HG03097 (cell line): ENCODE results near the gene LRCH3.

Source experiments
- ATAC-seq: cut with Tn5 transposase; IDR thresholded peaks from one replicate; pipeline ENCODE4 v1.9.1; 2021; ENCODE audit not compliant: unreplicated experiment, low FRiP score

Gene LRCH3

DNA sequence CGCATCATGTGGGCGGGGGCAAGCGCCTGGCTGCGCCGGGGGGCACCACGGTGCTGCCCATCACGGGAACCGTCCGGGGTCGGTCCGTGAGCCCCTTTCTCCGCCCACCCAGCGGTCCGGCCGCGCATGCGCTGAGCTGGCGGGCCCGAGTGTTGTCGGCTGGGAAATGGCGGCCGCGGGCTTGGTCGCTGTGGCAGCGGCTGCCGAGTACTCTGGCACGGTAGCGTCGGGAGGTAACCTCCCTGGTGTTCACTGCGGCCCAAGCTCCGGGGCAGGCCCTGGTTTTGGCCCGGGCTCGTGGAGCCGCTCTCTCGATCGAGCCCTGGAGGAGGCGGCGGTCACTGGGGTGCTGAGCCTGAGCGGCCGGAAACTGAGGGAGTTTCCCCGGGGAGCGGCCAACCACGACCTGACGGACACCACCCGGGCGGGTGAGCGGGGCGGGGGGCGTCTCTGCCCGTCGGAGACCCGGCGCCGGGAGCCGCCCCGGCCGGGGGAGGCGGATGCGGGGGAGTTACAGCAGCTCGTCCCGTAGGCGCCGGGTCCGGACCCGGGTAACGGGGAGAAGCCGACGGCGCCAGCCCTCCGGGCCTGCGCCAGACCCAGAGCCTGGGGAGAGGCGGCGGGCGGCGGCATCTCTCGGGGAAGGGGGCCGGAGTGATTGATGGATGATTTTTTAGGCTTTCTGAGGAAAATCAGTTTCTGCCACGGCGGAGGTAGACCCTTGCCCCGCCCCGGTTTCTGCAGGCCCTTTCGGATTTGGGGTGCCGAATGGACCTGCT, at the start of gene LRCH3:
LRCH3 (plus strand) TSS at position 142 of the 779 bp plus-strand sequence; CDS start at position 167, 25 bp downstream.
- peak; percentile 83 for ATAC-seq

DNA sequence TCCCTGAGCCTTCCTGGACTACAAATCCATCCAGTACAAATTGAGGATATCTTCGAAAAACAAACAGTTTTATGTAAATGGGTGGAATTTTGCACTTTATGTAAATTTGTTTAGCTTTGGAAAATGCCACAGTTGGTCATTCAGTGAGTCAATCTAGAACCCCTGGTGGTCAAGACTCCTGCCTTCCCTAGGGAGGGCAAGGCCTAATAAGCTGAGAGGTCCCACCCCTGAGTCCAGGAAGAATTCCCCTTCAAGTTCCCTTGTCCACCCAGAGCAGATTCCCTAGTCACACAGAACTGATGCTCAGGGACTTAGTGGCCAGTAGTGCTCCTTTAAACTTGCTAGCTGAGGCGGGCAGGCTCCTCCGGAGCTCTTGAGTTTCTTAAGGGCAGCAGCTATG, 48.3 kb upstream of the LRCH3 start:
- no peak for ATAC-seq

DNA sequence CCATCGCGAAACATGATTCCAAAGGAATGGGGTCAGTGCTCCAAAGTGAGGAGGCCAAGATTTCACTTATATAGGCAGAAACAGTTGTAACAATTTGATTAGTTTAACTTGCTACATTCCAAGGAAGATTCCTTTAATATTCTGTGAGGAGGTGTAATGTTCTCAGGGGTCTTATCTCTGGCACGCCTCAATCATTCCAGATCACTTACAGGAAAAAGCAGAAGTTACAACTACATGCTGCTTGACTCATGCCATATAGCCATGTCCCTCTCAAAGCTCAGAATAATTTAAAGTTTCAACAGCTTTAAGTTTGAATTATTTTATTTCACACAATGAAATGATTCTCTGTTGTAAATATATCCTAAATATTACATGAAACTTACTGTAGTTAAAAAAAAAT, 44.8 kb upstream of the LRCH3 start:
- no peak for ATAC-seq

- no peak for ATAC-seq
These were observed 44.2 kb upstream of the LRCH3 start for GRCh38 chr3:197746801-197747237.

GRCh38 chr3:197748597-197749314, 42.3 kb upstream of the LRCH3 start:
- ATAC-seq = no peak

- peak; percentile 29 for ATAC-seq
These were observed 41.8 kb upstream of the LRCH3 start for GRCh38 chr3:197749315-197749600.

GRCh38 chr3:197749601-197750395, 41.3 kb upstream of the LRCH3 start, which contains the start of gene FYTTD1:
TSS of gene FYTTD1 (plus strand) at chr3:197749883. CDS start at chr3:197749972, 89 bp downstream.
- ATAC-seq = peak; percentile 75

DNA sequence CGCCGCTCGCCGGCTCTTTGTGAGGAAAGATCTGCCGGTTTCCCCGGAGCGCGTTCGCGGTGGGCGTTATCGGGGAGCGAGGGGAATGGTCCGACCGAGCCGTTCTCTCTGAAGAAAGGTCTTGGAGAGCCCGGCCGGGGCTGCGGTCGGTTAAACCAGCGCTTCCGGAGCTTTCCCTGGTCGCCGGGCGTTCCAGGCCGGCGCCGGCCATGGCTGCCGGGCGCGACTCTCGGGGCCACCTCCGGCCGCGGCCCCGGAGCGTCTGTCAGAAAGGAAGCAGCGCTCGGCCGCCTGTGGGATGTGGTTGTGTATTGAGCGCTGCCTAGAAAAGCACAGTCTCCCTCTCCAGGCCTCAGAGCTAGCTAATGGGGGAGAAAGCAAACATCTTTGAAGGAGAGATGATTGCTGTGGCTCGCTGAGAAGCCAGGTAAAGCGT, 40.6 kb upstream of the LRCH3 start:
- peak; percentile 40 for ATAC-seq

DNA sequence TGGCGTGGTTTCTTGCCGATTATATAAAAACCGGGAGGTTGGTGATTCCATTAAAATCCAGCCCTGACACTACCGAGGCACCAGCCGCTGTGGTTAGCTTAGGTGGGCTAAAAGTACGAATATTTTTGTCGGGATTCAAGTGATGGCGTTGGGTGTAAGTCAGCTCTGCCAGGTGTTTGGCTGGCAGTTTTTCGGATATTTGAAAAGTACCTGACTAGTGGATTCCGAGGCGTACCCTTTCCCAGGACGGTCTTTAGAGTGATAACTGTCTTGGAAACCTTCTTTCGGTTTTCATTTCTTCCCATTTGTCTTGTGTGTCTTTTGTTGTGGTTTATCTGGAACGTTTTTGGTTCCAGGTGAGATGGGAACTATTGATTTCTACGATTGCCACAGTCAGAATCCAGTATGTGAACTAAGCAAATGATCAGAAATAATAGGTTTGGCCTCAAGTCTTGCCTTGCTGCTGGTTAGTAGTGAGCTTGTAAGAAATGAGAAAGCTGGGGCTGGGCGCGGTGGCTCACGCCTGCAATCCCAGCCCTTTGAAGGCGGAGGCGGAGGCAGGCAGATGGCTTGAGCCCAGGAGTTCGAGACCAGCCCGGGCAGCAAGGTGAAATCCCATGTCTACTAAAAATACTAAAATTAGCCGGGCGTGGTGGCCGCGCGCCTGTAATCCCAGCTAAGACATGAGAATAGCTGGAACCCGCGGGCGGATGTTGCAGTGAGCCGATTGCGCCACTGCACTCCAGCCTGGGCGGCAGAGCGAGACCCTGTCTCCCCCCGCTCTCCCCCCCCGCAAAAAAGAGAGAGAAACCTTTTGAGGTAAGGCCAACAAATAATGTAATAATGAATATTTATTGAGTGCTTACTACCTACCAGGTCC, 40.0 kb upstream of the LRCH3 start:
- no peak for ATAC-seq

DNA sequence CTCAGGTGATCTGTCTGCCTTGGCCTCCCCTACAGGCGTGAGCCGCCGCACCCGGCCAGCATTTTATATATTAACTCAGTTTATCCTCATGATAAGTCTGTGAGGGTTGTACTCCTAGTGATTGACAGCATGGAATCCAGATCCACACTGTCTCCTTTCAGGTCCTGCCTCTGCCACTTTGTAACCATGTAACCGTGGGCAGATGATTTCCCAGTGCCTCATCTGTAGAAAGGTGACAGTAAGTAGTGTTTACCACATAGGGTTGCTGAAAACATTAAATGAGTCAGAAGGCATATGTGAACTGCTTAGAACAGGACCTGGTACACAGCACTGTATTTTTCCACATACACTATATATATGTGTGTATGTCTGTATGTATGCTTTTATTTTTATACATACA, 38.9 kb upstream of the LRCH3 start:
- no peak for ATAC-seq

DNA sequence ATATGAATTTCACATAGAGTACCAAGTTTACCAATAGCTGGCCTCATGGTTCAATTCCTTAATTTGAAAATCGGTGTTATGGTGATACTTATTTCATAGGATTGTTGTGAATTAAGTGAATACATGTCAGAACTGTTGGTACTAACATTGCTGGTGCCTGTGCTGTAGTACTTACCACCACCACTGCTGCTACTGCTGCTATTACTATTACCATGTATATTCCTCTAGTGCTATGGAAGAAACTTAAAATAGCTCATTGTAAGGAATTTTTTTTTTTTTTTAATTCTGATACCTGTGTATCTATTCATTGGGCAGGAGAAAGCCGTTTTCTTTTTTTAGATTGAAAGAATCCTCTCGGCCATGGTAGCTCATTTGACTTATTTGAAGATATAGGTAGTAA, 37.8 kb upstream of the LRCH3 start:
- ATAC-seq = no peak

GRCh38 chr3:197756704-197757103, 34.4 kb upstream of the LRCH3 start:
- ATAC-seq = no peak

DNA sequence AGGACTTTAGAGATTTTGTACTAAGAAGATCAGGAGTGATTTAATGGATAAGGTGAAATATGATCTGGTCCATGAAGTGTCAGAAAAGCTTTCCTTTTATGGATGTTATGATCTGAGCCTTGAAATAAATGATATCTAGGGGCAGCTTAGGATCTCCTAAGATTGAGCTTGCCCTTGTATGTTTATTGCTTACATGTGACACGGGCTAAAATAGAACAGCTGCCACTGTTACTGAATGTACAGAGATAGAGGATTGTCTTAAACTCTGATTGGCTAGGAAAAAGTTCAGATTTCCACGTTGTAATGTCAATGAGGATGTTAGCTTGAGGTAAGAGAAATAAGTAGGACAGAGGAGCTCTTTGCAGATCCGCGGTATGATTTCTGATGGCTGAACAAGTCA, 32.5 kb upstream of the LRCH3 start:
- no peak for ATAC-seq

- no peak for ATAC-seq
These were observed 29.3 kb upstream of the LRCH3 start for GRCh38 chr3:197761784-197762183.

DNA sequence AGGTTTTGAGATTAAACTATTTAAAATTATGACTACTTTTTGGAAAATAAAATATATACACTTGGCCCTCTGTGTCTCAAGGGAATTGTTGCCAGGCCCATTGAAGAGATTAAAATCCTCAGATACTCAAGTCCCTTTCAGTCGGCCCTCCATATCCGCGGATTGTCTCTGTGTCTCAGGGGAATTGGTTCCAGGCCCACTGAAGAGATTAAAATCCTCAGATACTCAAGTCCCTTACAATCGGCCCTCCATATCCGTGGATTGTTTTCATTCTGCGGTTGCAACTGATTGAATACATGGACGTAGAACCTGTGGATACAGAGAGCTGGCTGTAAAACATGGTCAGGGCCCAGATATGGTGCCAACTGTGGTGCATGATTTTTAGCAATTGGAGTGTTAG, 15.7 kb upstream of the LRCH3 start:
- ATAC-seq = no peak

- no peak for ATAC-seq
These were observed 8.8 kb upstream of the LRCH3 start for GRCh38 chr3:197782230-197782629.

DNA sequence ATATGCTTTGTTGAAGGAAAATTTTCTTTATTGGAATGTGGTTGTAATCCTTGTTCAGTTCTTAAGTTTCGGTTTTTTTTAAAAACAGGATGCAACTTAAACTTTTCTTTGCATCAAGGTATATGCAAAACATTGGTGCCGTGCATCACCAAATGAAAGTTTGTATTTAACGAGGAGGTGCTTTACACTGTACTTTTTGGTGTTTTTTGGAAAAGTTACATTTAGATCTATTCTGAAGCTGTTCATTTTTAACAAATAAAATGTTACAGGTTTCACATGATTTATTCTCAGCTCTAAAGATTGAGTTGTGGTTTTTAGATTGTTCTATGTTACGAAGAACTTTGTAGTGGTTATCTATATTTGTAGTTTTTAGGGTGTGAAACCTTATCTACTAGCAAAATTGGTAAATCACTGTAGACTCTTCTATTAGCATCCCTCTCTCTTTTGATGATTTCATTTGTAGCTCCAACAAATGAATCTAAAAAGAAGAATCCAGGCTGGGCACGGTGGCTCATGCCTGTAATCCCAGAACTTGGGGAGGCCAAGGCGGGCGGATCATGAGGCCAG, 7.0 kb upstream of the LRCH3 start:
- no peak for ATAC-seq

- ATAC-seq = no peak
These were observed 3.6 kb upstream of the LRCH3 start for GRCh38 chr3:197787412-197787811.

- no peak for ATAC-seq
These were observed 1.7 kb upstream of the LRCH3 start for GRCh38 chr3:197789309-197789708.

DNA sequence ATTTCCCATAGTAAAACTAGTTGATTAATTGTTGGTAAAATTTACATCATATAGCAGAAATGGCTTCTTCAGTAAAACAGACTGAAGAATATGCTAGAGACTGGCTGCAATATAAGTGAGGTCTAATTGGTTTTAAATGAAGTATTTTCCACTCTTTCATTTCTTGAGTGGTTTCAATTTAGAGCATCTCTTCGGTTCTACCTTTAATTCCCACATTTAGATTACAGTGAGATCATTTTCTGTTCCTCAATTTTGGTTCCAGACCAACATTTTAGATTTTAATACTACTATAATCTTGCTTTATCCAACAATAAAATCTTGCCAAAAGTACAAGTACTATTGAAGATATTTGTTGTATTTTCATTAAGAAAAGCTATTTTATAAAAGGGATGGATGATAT, 1.0 kb upstream of the LRCH3 start:
- no peak for ATAC-seq
